Transverse colon (tissue), 4 donors: Measurements from ENCODE around the gene KCNG4. TPM values are rescaled to one million over a fixed set of nuclear protein-coding genes. Genes with fewer than 3 reads are reported as not detected.

Source experiments
- DNase-seq: peaks from one replicate; pipeline ENCODE4 v3.0.0-alpha.2; 2019
- H3K27ac ChIP-seq, 4 donors: fragments of 200-600 bp; sonication (generic); 2 replicates each; pipeline ENCODE4 v1.5.1; 2016 to 2018; ENCODE audit warnings: inconsistent platforms in 4 of 4
- H3K27me3 ChIP-seq: fragments of 200-600 bp; sonication (generic); 2 replicates; pipeline ENCODE4 v1.5.1; 2017; ENCODE audit warnings: inconsistent platforms
- H3K36me3 ChIP-seq, 4 donors: fragments of 200-600 bp; sonication (generic); 2 replicates each; pipeline ENCODE4 v1.5.1; 2017 to 2019; ENCODE audit warnings: inconsistent platforms in 4 of 4
- H3K4me1 ChIP-seq, 4 donors: fragments of 200-600 bp; sonication (generic); 2 replicates each; pipeline ENCODE4 v1.5.1; 2017 to 2020; ENCODE audit warnings: inconsistent platforms in 4 of 4
- H3K4me3 ChIP-seq, 4 donors: fragments of 200-600 bp; sonication (generic); 1 replicate in 1 of 4; 2 replicates in 3 of 4; pipeline versions ENCODE4 v1.5.1 to v1.6.1; 2017 to 2019; ENCODE audit warnings: inconsistent platforms in 4 of 4
- H3K9me3 ChIP-seq, 2 donors: fragments of 200-600 bp; sonication (generic); 2 replicates each; pipeline ENCODE4 v1.5.1; 2017 to 2019; ENCODE audit warnings: inconsistent platforms in 2 of 2
- EP300 ChIP-seq: sonication (generic); formaldehyde crosslinking; IDR thresholded peaks from one replicate; pipeline ENCODE4 v1.6.1; 2017; ENCODE audit warnings: antibody characterized with exemption, low read depth
- POLR2A ChIP-seq: fragments of 450-650 bp; IDR thresholded peaks from one replicate; pipeline ENCODE4 v1.6.1; 2016; ENCODE audit warnings: antibody characterized with exemption, mild to moderate bottlenecking, moderate library complexity
- POLR2AphosphoS5 ChIP-seq, 3 donors: sonication (generic); formaldehyde crosslinking; IDR thresholded peaks; one replicate each; pipeline ENCODE4 v1.6.1; 2016; ENCODE audit warnings: antibody characterized with exemption in 3 of 3
- WGBS, 2 donors: methylation state at CpG; one replicate each; pipeline ENCODE4 v1.1.5; 2018; ENCODE audit warnings: low coverage in 1 of 2; 5-methylcytosine and 5-hydroxymethylcytosine counted together
- in situ Hi-C, 4 donors: fragments of 200-750 bp; cut with MboI; loops; one replicate each; pipeline versions ENCODE4 v1.15.0 to v1.15.1; 2017; ENCODE audit warnings: low sequenced_read_pairs in 3 of 4, low pct_ligation_motif_present in 1 of 4, low pct_unique_long_range_greater_than_20kb in 1 of 4
- intact Hi-C: fragments of 100-400 bp; cut with DNase I; formaldehyde crosslinking; loops from one replicate; pipeline ENCODE4 v1.15.1; 2023; ENCODE audit warnings: low total_unique reads
- total RNA-seq, 4 donors: library from RNA; depleted of rRNA; stranded (reverse); fragments of >200 nt; gene quantifications; one replicate each; pipeline ENCODE4 v1.1.0, GENCODE V29; 2016
- TF ChIP-seq, protein P1 (sequence below), 5 experiments: fragments of 200-600 bp in 3 of 5; fragments of 450-650 bp in 2 of 5; sonication (generic) in 3 of 5; IDR thresholded peaks; 1 replicate in 2 of 5; 2 replicates in 3 of 5; pipeline ENCODE4 v1.5.1; 2016 to 2017; ENCODE audit warnings: antibody characterized with exemption in 5 of 5, inconsistent platforms in 3 of 5, mild to moderate bottlenecking in 2 of 5, moderate library complexity in 1 of 5

The KCNG4 gene
- total RNA-seq, 4 donors from 2014 or later = not detected

DNA sequence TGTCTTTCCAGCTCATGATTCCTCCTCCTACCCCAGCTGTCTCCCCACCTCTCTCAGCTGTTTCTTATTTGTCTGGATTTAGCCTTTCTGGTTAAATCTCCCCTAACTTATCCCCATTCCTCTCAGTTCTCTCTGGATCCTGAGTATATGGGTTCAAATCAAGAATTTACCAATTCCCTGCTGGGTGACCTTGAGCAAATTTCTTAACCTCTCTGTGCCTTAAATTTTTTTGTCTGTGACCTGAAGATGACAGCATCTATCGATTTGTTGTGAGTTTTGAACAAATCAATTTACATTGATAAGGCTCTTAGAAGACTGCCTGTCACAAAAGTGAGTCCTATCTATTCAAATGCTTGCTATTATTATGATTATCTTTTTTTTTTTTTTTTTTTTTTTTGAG is 2.0 kb upstream of the KCNG4 start:
- TF ChIP-seq POLR2AphosphoS5 (IDR thresholded peaks at IDR 0.05) (no peak), EP300 (no peak), POLR2A (no peak)
- TF ChIP-seq, protein P1, sequence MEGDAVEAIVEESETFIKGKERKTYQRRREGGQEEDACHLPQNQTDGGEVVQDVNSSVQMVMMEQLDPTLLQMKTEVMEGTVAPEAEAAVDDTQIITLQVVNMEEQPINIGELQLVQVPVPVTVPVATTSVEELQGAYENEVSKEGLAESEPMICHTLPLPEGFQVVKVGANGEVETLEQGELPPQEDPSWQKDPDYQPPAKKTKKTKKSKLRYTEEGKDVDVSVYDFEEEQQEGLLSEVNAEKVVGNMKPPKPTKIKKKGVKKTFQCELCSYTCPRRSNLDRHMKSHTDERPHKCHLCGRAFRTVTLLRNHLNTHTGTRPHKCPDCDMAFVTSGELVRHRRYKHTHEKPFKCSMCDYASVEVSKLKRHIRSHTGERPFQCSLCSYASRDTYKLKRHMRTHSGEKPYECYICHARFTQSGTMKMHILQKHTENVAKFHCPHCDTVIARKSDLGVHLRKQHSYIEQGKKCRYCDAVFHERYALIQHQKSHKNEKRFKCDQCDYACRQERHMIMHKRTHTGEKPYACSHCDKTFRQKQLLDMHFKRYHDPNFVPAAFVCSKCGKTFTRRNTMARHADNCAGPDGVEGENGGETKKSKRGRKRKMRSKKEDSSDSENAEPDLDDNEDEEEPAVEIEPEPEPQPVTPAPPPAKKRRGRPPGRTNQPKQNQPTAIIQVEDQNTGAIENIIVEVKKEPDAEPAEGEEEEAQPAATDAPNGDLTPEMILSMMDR (IDR thresholded peaks at IDR 0.05) = no peak
- intact Hi-C loops (no loop called here), in situ Hi-C loops (no loop called here)
- peaks cover 14% of the 10 kb centered on the region for H3K27me3 ChIP-seq
- H3K9me3 ChIP-seq = no peaks in the 10 kb centered on the region
- H3K27ac ChIP-seq = no peak overlapping the region
- DNase-seq = no peak
- H3K4me1 ChIP-seq = no peaks in the 10 kb centered on the region
- no peak overlapping the region for H3K4me3 ChIP-seq
- H3K36me3 ChIP-seq = no peaks in the 10 kb centered on the region
- WGBS, 2 donors = 57 to 83% methylated on average over 1 of the region's 1 CpG

- Histone ChIP-seq H3K27me3 (peaks cover 14% of the 10 kb centered on the region), H3K9me3 (no peaks in the 10 kb centered on the region), H3K4me1 (no peaks in the 10 kb centered on the region), H3K4me3 (no peak overlapping the region), H3K27ac (no peak overlapping the region), H3K36me3 (no peaks in the 10 kb centered on the region)
- WGBS, 2 donors = 82 to 88% methylated on average over 1 to 2 of the region's 2 CpGs
- TF ChIP-seq POLR2A (no peak), EP300 (no peak), POLR2AphosphoS5 (IDR thresholded peaks at IDR 0.05) (no peak)
- TF ChIP-seq, protein P1 (IDR thresholded peaks at IDR 0.05) = no peak
- intact Hi-C loops (no loop called here), in situ Hi-C loops (no loop called here)
- no peak for DNase-seq
Measured at GRCh38 chr16:84240455-84240854, 643 bp upstream of the KCNG4 start.

- Histone ChIP-seq H3K4me1 (peaks cover 0 to 4% (median 0%) of the 10 kb centered on the region in 4 donors), H3K27me3 (peaks cover 14% of the 10 kb centered on the region), H3K4me3 (no peak overlapping the region), H3K36me3 (no peaks in the 10 kb centered on the region), H3K27ac (no peak overlapping the region), H3K9me3 (no peaks in the 10 kb centered on the region)
- TF ChIP-seq POLR2AphosphoS5 (IDR thresholded peaks at IDR 0.05) = no peak
- TF ChIP-seq, protein P1 (IDR thresholded peaks at IDR 0.05) = no peak
- TF ChIP-seq EP300 = no peak
- no peak for TF ChIP-seq POLR2A
- no peak for DNase-seq
- intact Hi-C loops (no loop called here), in situ Hi-C loops (no loop called here)
- whole genome bisulfite sequencing, 2 donors = 52% methylated on average over 10 of the region's 10 CpGs; no CpG with 5 or more reads in 1 of the 2 donors
Measured at GRCh38 chr16:84239141-84239769, 557 bp downstream of the KCNG4 start.

DNA sequence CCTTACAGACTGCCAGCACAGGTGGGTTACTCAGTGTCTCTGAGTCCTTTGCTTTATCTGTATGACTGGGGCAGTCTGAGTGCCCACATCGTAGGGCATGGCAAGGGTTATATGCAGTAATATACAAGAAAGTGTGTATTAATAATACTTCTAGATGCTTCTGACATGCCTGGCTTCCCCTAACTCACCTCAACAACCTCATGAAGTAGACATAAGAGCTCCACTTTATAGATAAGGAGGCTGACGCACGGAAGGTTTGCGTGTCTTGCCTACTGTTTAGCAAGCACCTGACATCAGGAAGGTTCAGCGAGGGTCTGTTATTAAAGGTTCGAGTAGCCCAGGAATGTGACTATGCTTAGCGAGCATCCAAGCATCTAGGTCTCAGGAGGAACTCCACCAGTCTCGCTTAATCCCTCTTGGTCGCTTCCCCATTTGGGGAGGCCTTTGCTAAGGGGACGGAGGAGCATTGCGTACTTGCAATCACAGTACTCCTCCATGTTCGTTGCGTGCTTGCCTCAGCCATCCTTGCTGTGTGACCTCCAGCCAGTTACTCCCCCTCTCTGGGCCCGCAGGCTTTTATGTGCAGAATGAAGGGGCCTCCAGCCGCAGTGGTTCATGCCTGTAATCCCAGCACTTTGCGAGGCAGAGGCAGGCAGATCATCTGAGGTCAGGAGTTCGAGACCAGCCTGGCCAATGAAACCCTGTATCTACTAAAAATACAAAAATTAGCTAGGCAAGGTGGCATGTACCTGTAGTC is 1.6 kb downstream of the KCNG4 start:
- no peaks in the 10 kb centered on the region for H3K36me3 ChIP-seq
- no peak overlapping the region for H3K27ac ChIP-seq
- in situ Hi-C loops = no loop called here

More for the DNA sequence above, 1.6 kb downstream of the KCNG4 start:
- intact Hi-C loops = no loop called here
- no peak for DNase-seq
- Histone ChIP-seq H3K4me3 (no peak overlapping the region), H3K27me3 (peaks cover 14% of the 10 kb centered on the region), H3K9me3 (no peaks in the 10 kb centered on the region), H3K4me1 (peaks cover 0 to 4% (median 0%) of the 10 kb centered on the region in 4 donors)
- WGBS, 2 donors = 80 to 85% methylated on average over 1 to 14 of the region's 17 CpGs
- TF ChIP-seq POLR2AphosphoS5 (IDR thresholded peaks at IDR 0.05) (no peak), EP300 (no peak)
